Endometrial microvascular endothelial cells (primary cell): Measurements from ENCODE around the gene DUSP16. TPM values are rescaled to one million over a fixed set of nuclear protein-coding genes. Genes with fewer than 3 reads are reported as not detected.

Experiments
- in situ Hi-C: cut with HindIII; loops from 2 replicates; pipeline ENCODE4 v1.10.0; 2017; ENCODE audit warnings: low sequenced_read_pairs, low pct_unique_long_range_greater_than_20kb; ENCODE audit errors: inconsistent ontology term
- total RNA-seq: library from RNA; depleted of rRNA; stranded (reverse); fragments of >200 nt; gene quantifications from one replicate; pipeline ENCODE4 v1.2.3, GENCODE V29; 2015; ENCODE audit errors: inconsistent ontology term

Gene DUSP16
- total RNA-seq, 1 donor from 2014 or later: 11.2 TPM

DNA sequence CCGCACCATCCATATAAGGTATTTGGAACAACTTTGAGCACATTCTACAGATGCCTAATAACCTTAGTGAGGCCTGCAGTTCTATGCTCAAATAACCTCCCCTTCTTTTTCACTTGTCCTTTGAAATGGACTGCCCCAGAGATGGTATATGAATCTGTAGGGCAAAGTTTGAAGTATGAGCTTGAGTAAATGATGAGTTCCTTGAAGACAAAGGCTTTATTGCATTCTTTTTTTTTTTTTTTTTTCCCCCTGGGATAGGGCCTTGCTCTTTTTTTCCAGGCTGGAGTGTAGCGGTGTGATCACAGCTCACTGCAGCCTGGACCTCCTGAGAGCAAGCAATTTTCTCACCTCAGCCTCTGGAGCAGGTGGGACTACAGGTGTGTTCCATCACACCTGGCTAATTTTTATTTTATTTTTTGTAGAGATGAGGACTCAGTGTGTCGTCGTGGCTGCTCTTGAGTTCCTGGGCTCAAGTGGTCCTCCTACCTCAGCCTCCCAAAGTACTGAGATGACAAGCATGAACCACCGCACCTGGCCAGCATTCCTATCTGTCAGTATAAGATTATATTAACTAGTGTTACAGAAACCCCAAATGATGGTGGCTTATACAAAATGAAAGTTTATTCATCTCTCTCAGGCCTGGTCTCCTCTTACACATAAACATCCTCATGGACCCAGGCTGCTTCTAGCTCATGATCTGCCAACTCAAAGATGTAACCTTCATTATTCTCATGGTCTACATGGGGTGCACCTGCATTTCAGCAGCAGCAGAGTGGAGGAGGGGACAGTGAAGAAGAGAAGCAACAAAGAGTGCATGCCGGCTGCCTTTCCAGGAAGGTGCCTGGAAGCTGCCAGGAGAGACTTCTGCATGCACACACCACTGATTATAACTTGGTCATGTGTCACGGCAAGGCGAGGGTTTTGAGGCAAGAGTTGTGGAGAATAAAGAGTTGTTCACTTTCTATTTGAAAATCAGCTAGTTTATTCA lies 101.4 kb downstream of the DUSP16 start:
- in situ Hi-C loops: no loop called here

DNA sequence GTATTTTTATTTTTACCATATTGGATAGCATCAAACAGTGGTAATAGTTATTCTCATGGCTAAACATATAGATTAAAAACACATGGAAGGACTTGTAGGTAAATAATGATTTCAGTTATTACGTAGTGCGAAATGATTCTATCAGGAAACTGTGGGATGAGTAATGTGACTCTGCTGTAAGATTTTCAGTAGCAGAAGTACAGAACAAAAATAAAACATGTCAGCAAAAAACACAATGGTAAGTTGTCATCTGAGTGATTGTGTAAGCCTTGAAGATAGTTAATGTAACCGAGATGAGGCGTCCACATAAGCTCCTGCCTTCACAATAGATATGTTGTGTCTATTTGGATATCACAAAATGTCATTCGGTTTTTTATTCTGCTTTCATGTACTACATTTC lies 106.0 kb downstream of the DUSP16 start:
- in situ Hi-C loops: no loop called here

DNA sequence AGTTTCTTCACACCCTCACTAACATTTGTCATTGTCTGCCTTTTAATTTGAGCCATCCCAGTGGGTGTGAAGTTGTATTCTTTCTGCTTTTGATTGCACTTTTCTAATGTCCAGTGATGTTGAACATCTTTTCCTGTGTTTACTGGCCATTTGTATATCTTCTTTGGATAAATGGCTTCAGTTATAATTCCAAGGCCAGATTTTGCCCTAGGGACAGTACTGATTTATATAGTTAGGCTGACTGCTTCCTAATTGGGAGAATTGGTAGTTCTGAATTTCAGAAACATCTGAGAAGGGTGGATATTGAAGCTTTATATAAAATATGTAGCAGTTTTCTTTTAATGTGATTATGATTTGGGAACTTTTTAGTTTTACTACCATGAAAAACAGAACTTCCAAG lies 108.3 kb downstream of the DUSP16 start:
- in situ Hi-C loops: no loop called here

DNA sequence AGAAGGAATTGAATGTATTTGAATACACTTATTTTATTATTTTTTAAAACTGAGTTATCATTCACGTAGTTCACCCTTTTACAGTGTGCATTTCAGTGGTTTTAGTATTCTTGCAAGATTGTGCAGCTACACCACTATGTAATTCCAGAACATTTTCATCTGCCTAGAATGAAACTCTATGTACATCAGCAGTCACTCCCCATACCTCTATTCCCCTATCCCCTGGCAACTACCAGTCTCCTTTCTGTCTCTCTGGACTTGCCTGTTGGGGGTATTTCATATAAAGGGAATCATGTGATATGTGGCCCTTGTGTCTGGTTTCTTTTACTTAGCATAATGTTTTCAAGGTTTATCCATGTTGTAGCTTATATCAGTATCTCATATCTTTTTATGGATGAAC lies 109.0 kb downstream of the DUSP16 start:
- in situ Hi-C loops: no loop called here

DNA sequence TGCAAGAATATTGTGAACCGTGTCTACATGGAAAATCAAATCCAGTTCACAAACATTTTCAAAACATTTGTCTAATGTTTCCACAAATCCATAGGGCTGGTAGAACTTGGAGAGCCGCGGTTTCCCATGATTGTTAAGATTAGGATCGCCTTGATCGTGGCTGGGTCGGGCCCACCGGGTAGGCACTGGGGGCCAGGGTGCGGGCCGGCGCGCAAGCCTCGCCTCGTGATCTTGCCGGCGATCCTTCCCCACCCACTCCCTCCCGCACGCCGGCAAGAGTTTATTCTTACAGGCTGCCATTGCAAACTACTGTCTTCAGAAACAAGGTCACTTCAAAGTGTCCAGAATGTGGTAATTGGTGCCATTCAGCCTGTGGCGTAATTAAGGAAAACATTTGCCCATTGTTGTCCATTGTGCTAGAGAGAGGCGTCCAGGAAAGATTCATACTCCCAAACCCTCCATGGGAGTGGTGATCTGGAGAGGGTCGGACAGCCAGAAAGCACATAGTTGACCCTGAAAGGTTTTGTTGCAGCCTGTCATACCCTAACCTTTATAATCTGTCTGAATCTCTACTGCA lies 110.2 kb downstream of the DUSP16 start:
- in situ Hi-C loops: no loop called here

GRCh38 chr12:12451098-12451497 lies 111.6 kb downstream of the DUSP16 start:
- in situ Hi-C loops: no loop called here

DNA sequence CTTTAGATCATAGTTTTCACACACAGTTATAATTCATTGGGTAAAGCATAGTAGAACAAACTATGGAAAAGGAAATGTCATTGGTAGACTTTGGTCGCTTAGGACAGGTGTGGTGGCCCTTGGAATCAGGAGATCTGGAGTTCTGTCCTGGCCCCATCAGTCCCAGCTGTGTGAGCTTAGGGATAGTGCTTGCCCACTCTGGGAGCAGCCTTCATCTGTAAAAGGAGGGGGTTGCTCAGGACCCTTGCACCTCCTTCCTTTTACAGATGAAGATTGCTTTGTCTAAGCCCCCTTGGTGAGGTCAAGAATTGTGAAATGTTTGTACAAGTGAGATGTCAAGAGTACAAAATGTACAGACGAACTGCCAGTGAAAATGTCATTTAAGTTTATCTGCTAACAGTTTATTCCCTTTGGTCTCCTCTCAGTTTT lies 112.6 kb downstream of the DUSP16 start:
- in situ Hi-C loops: no loop called here

DNA sequence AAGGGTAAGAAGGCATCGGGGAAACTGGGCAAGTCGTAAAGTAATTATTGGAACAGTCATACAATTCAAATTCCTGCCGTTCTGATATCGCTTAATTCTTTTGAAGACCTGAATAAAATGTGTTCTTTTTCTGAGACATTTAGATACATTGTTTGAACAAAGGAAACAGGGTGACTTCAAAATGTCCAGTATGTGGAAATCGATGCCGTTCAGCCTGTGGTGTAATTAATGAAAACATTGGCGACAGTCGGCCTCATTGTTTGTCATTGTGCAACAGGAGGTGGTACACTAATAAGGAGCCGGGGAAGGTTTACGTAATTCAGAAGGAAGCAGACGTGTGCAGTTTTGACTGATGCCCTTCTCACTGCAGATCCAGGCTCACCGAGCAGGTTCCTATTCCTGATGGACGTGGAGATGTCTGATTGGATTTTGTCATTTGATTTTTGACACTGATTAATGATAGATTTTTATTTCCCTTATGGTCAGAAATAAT lies 113.1 kb downstream of the DUSP16 start:
- in situ Hi-C loops: no loop called here

DNA sequence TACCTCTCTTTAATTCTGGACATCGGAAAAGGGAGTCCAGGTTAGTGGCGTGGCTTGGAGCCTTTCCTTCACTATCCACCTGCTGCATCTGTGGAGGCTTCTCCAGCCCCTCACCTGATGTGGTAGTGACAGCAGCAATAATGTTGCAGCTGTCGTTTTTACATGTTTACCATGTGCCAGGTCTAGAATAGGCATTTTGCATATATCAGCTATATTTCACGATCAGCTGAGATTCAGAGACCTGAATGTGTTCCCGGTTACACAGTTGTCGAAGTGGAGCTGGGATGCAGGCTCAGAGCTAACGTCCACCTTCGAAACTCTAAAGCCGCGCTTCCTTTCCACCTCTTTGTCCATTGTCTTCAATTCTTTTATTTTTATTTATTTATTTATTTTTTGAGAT lies 114.8 kb downstream of the DUSP16 start:
- in situ Hi-C loops: no loop called here

DNA sequence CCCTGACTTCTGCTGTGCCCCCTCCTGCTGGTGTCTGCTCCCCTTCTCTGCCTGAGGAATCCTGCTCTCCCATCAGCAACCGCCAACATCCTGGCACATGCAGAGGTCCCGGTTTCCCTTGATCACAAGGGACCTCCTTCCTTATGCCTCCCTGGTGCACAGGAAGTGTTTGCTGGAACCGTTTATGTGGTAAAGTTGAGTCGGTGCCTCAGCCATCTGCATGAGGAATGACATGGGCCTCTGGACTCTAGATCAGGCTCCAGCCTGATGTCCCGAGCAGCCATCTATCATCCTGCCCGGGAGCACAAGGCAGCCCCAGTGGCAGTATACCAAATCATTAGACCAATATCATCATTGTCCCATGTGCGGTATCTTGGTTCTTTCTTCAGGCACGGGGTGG lies 115.4 kb downstream of the DUSP16 start:
- in situ Hi-C loops: no loop called here

- in situ Hi-C loops: no loop called here
These were observed 115.9 kb downstream of the DUSP16 start for GRCh38 chr12:12446786-12447185.

DNA sequence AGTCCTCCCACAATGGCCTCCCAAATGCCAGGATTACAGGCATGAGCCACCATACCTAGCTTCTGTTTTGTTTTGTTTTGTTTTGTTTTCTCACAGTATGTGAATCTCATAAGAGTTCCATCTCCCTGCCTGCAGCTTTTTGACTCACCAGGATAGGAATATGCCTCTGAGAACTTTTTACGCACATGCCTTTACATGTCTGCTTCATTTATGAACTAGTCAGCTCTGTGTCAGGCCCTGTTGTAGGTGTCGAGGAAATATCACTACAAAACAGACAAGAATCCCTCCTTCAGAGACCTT lies 116.8 kb downstream of the DUSP16 start:
- in situ Hi-C loops: no loop called here

- in situ Hi-C loops: no loop called here
These were observed 117.3 kb downstream of the DUSP16 start for GRCh38 chr12:12445165-12445881.

GRCh38 chr12:12443431-12443878 lies 119.2 kb downstream of the DUSP16 start:
- in situ Hi-C loops: no loop called here

DNA sequence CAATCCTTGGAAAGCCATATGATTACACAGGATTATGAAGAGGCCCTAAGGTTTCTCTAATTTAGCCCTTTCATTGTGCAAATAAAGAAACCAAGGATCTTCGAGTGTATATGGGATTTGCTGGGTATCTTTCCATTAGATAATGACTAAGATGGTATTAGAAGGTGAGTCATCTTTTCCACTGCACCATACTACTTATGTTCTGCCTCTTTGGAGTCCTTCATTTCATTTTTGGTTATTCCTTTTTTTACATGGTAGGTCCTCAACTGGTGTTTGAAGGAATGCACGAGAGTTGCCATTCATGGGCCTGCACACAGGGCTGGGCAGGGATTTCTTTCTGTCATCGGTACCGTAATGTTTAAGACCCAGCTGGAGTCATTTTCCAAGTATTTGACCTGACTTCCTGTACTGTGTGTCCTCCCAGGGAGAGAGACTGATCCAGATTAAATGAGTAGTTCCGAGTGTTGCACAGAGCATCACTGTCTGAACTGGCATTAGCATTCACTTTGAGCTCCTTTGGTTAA lies 120.1 kb downstream of the DUSP16 start:
- in situ Hi-C loops: no loop called here

- in situ Hi-C loops: no loop called here
These were observed 120.7 kb downstream of the DUSP16 start for GRCh38 chr12:12441843-12442461.

- in situ Hi-C loops: no loop called here
These were observed 121.2 kb downstream of the DUSP16 start for GRCh38 chr12:12441429-12441807.

DNA sequence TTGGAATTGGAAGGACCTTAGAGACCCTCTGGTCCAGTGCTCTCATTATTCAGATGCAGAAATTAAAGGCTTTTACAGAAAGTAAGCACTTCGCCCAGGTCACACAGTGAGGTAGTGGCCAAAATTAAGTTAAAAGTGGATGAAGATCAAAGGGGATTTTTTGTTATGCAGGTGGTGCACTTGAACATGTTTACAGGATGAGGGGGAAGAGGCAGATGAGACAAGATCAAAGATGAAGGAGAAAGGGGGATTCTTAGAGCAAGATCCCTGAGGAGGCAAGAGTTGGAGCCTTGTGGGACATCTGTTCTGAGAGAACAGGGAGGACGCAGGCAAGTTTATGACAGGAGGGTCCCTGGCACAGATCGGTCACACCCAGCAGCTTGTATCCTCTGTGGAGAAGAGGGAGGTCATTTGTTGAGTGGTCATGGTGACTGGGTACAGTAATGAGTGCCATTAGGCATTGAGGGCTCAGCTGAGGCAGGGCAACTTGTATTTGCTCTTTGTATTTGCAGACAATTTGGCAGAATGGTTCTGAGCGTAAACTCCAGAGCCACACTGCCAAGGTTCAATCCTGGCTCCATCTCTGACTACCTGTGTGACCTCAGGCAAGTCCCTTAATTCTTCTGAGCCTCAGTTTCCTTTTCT lies 121.8 kb downstream of the DUSP16 start:
- in situ Hi-C loops: no loop called here

GRCh38 chr12:12439636-12440035 lies 123.0 kb downstream of the DUSP16 start:
- in situ Hi-C loops: no loop called here
